GM12878 (cell line): ENCODE data around the gene DENND2C. TPM values are rescaled to one million over a fixed set of nuclear protein-coding genes. Genes with fewer than 3 reads are reported as not detected.

Experiments used
- ATAC-seq: fragments of 200-7000 bp; cut with Tn5 transposase; 3 replicates; pipeline ENCODE4 v1.9.1; 2020; ENCODE audit warnings: mild to moderate bottlenecking, moderate library complexity
- BruUV-seq: library from RNA; stranded (reverse); fragments of 400-500 nt; replicated peaks from 2 replicates; lab custom pipeline; 2021; lab: Mats Ljungman, UMichigan
- CTCF ChIA-PET: fragments of 300-600 bp; sonication (Branson Sonifier 250); formaldehyde crosslinking; extraction: SDS; loops from one replicate; lab custom pipeline; 2021; ENCODE audit warnings: inconsistent platforms; lab: Yijun Ruan, JAX
- POLR2A ChIA-PET: fragments of 350-600 bp; formaldehyde crosslinking; extraction: SDS; loops from one replicate; lab custom pipeline; 2021; ENCODE audit warnings: inconsistent platforms; lab: Charles Lee
- RAD21 ChIA-PET: fragments of 300-600 bp; sonication (Branson Sonifier 250); formaldehyde crosslinking; loops from one replicate; lab custom pipeline; 2023; ENCODE audit warnings: antibody characterized with exemption; ENCODE audit not compliant: unreplicated experiment; lab: Charles Lee
- SMC1A ChIA-PET: fragments of 300-600 bp; sonication (Branson Sonifier 250); formaldehyde crosslinking; loops from one replicate; lab custom pipeline; 2023; ENCODE audit not compliant: unreplicated experiment, uncharacterized antibody; lab: Charles Lee
- DNase-seq: peaks from one replicate; pipeline ENCODE4 v3.0.0-alpha.2; 2011; ENCODE audit warnings: low read depth, low spot score
- FAIRE-seq: peaks from 3 replicates; lab custom pipeline; 2011; peaks lifted over from hg19 to GRCh38; lab: Jason Lieb, UNC
- H2AFZ ChIP-seq: 2 replicates; pipeline ENCODE4 v1.6.0; 2011; ENCODE audit warnings: low read depth, low read length, control low read depth; ENCODE audit not compliant: control insufficient read depth
- H3K27ac ChIP-seq: 2 replicates; pipeline ENCODE4 v1.5.1; 2011; ENCODE audit warnings: control low read depth; ENCODE audit not compliant: control insufficient read depth, insufficient read depth
- H3K27me3 ChIP-seq, 2 experiments: replicated peaks in 1 of 2; 2 replicates each; pipeline versions ENCODE4 v1.6.0 to v1.6.1; 2011; ENCODE audit warnings: low read length in 1 of 2; ENCODE audit not compliant: control insufficient read depth in 2 of 2, insufficient read depth in 2 of 2
- H3K36me3 ChIP-seq, 2 experiments: 2 replicates each; pipeline ENCODE4 v1.5.1; 2011; ENCODE audit warnings: low read length in 1 of 2; ENCODE audit not compliant: control insufficient read depth in 2 of 2, insufficient read depth in 2 of 2
- H3K4me1 ChIP-seq: 2 replicates; pipeline ENCODE4 v1.6.1; 2011; ENCODE audit warnings: mild to moderate bottlenecking, low read length, moderate library complexity, mixed read lengths; ENCODE audit not compliant: control insufficient read depth, insufficient read depth
- H3K4me2 ChIP-seq: 2 replicates; pipeline ENCODE4 v1.6.0; 2011; ENCODE audit warnings: control low read depth; ENCODE audit not compliant: control insufficient read depth, insufficient read depth
- H3K4me3 ChIP-seq: fragments of 200-600 bp; sonication (generic); 2 replicates; pipeline ENCODE4 v1.5.1; 2016
- H3K79me2 ChIP-seq: 2 replicates; pipeline ENCODE4 v1.6.0; 2011; ENCODE audit warnings: low read length; ENCODE audit not compliant: control insufficient read depth, insufficient read depth
- H3K9ac ChIP-seq: 2 replicates; pipeline ENCODE4 v1.8.0; 2011; ENCODE audit warnings: low read length, control low read depth, mixed read lengths; ENCODE audit not compliant: control insufficient read depth, insufficient read depth
- H3K9me3 ChIP-seq: replicated peaks from 3 replicates; pipeline ENCODE4 v1.5.1; 2011; ENCODE audit warnings: mild to moderate bottlenecking, low read length; ENCODE audit not compliant: control insufficient read depth, insufficient read depth
- H4K20me1 ChIP-seq: 2 replicates; pipeline ENCODE4 v1.6.0; 2011; ENCODE audit not compliant: control insufficient read depth, insufficient read depth
- BHLHE40 ChIP-seq, 2 experiments: fragments of 450-650 bp in 1 of 2; IDR thresholded peaks; 2 replicates each; pipeline ENCODE4 v1.6.1; 2011 to 2017; ENCODE audit warnings: low read depth in 2 of 2, borderline replicate concordance in 1 of 2, improper control_type of control experiment in 1 of 2, low read length in 1 of 2, mild to moderate bottlenecking in 1 of 2
- CTCF ChIP-seq, 3 experiments: IDR thresholded peaks in 2 of 3; conservative IDR thresholded peaks in 1 of 3; 2 replicates each; pipeline ENCODE4 v1.5.1; 2011; ENCODE audit warnings: low read depth in 3 of 3, low read length in 3 of 3, mild to moderate bottlenecking in 3 of 3, control low read depth in 2 of 3, moderate library complexity in 2 of 3, inconsistent platforms in 1 of 3, mixed read lengths in 1 of 3; ENCODE audit not compliant: control insufficient read depth in 2 of 3, insufficient read depth in 1 of 3; ENCODE audit errors: extremely low read depth in 1 of 3
- EED ChIP-seq: sonication (generic); IDR thresholded peaks from 2 replicates; pipeline ENCODE4 v1.6.1; 2016; ENCODE audit warnings: antibody characterized with exemption, low read depth
- HDGF ChIP-seq: fragments of 450-650 bp; IDR thresholded peaks from 2 replicates; pipeline ENCODE4 v1.6.1; 2016; ENCODE audit warnings: antibody characterized with exemption
- KDM1A ChIP-seq: fragments of 200-600 bp; sonication (generic); IDR thresholded peaks from 2 replicates; pipeline ENCODE4 v1.6.1; 2016; ENCODE audit warnings: borderline replicate concordance
- NRF1 ChIP-seq: conservative IDR thresholded peaks from 2 replicates; pipeline ENCODE4 v1.6.1; 2011; ENCODE audit warnings: mild to moderate bottlenecking, low read depth, low read length, improper control_type of control experiment
- PML ChIP-seq: IDR thresholded peaks from 2 replicates; pipeline ENCODE4 v1.6.1; 2012; ENCODE audit warnings: low read length, inconsistent platforms
- POLR2AphosphoS2 ChIP-seq: IDR thresholded peaks from 2 replicates; pipeline ENCODE4 v1.6.1; 2011; ENCODE audit warnings: low read depth, mild to moderate bottlenecking, low read length, improper control_type of control experiment, moderate library complexity
- RBBP5 ChIP-seq: fragments of 200-600 bp; sonication (generic); conservative IDR thresholded peaks from 2 replicates; pipeline ENCODE4 v1.6.1; 2016
- RELA ChIP-seq: fragments of 450-650 bp; IDR thresholded peaks from 2 replicates; pipeline ENCODE4 v1.8.0; 2014; ENCODE audit warnings: borderline replicate concordance; ENCODE audit not compliant: partially characterized antibody
- SP1 ChIP-seq: IDR thresholded peaks from one replicate; pipeline ENCODE4 v1.6.1; 2011; ENCODE audit warnings: low read depth, low read length
- SPI1 ChIP-seq: IDR thresholded peaks from 2 replicates; pipeline ENCODE4 v1.6.1; 2011; ENCODE audit warnings: low read depth, mild to moderate bottlenecking, low read length, moderate library complexity, borderline replicate concordance; ENCODE audit not compliant: insufficient read depth
- SREBF1 ChIP-seq: IDR thresholded peaks from 2 replicates; pipeline ENCODE4 v1.6.1; 2012; ENCODE audit warnings: mild to moderate bottlenecking, low read length
- WGBS: methylation state at CpG from one replicate; pipeline ENCODE4 v1.1.6; 2016; ENCODE audit warnings: low lambda C conversion rate; ENCODE audit not compliant: insufficient replicate concordance, insufficient coverage; ENCODE audit errors: missing lambda C conversion rate; 5-methylcytosine and 5-hydroxymethylcytosine counted together
- in situ Hi-C: fragments of 300-500 bp; cut with MboI; formaldehyde crosslinking; loops from 9 replicates; pipeline ENCODE4 v1.14.3; 2018; ENCODE audit warnings: mixed read lengths
- intact Hi-C: fragments of 100-400 bp; cut with micrococcal nuclease; formaldehyde crosslinking; loops from one replicate; pipeline ENCODE4 v1.14.2; 2022; ENCODE audit not compliant: unreplicated experiment
- polyA plus RNA-seq, 11 experiments: library from polyadenylated mRNA; depleted of rRNA in 4 of 11; unstranded in 6 of 11; stranded (reverse) in 5 of 11; fragments of >200 nt; fragmentation: Nextera tagmentation in 4 of 11; fragmentation: Illumina TruSeq in 1 of 11; extraction: Ambion mirVana in 4 of 11; extraction: Trizol in 1 of 11; gene quantifications; 1 replicate in 1 of 11; 2 replicates in 10 of 11; pipeline versions ENCODE4 v1.2.1 to v1.2.3, GENCODE V29; 2011 to 2016; ENCODE audit warnings: inconsistent platforms in 2 of 11, missing spikeins in 2 of 11, low read depth in 1 of 11
- total RNA-seq, 4 experiments: library from RNA; depleted of rRNA in 3 of 4; stranded (reverse); fragments of >200 nt in 3 of 4; fragmentation: Illumina TruSeq in 1 of 4; extraction: Trizol in 1 of 4; gene quantifications; 2 replicates each; pipeline versions ENCODE4 v1.2.1 to v1.2.3, GENCODE V29; 2013 to 2021
- TF ChIP-seq, protein P1 (sequence below): fragments of 450-650 bp; IDR thresholded peaks from 2 replicates; pipeline ENCODE4 v1.6.1; 2017; ENCODE audit warnings: antibody characterized with exemption, mild to moderate bottlenecking, moderate library complexity

Gene DENND2C
- total and polyA plus RNA-seq, 10 of the 15 experiments (the other 5 are each of a cell fraction or from before 2014, with no cell fraction given), result 0.01 to 0.10 (median 0.06) TPM; not detected in 3

GRCh38 chr1:114609026-114609425, 60.8 kb downstream of the DENND2C start:
- no peaks in the 10 kb centered on the region for H3K27me3 ChIP-seq
- H3K79me2 ChIP-seq, result no peaks in the 10 kb centered on the region
- intact Hi-C loops (no loop called here), in situ Hi-C loops (no loop called here)
- ChIA-PET POLR2A (no interaction called here), SMC1A (interaction anchor here (0.6 kb wide), 1 partner anchor 229 kb away, joined by 4 read pairs; no protein-coding TSS in a partner anchor), CTCF (no interaction called here), RAD21 (no interaction called here)
- ATAC-seq (no peak), FAIRE-seq (no peak), DNase-seq (no peak)
- 42% methylated on average over 3 of the region's 3 CpGs for WGBS
- no peaks in the 10 kb centered on the region for H3K9me3 ChIP-seq
- H3K4me2 ChIP-seq, result no peak overlapping the region
- H4K20me1 ChIP-seq, result no peaks in the 10 kb centered on the region
- H2AFZ ChIP-seq, result no peak overlapping the region
- no peak overlapping the region for H3K27ac ChIP-seq
- H3K4me3 ChIP-seq, result no peak overlapping the region
- BruUV-seq, result no TSS peak
- H3K4me1 ChIP-seq, result no peaks in the 10 kb centered on the region
- no peaks in the 10 kb centered on the region for H3K36me3 ChIP-seq
- H3K9ac ChIP-seq, result no peak overlapping the region
- TF ChIP-seq KDM1A, result no peak
- TF ChIP-seq SP1, result no peak
- TF ChIP-seq BHLHE40 (IDR thresholded peaks at IDR 0.05; ENCODE audit: borderline replicate concordance in 1 of 2, low read depth in 2 of 2, low read length in 1 of 2), result no peak
- no peak for TF ChIP-seq PML
- no peak for TF ChIP-seq HDGF
- no peak for TF ChIP-seq RBBP5
- TF ChIP-seq RELA, result no peak
- no peak for TF ChIP-seq POLR2AphosphoS2
- no peak for TF ChIP-seq NRF1
- no peak for TF ChIP-seq SREBF1
- TF ChIP-seq EED, result no peak
- TF ChIP-seq, protein P1, sequence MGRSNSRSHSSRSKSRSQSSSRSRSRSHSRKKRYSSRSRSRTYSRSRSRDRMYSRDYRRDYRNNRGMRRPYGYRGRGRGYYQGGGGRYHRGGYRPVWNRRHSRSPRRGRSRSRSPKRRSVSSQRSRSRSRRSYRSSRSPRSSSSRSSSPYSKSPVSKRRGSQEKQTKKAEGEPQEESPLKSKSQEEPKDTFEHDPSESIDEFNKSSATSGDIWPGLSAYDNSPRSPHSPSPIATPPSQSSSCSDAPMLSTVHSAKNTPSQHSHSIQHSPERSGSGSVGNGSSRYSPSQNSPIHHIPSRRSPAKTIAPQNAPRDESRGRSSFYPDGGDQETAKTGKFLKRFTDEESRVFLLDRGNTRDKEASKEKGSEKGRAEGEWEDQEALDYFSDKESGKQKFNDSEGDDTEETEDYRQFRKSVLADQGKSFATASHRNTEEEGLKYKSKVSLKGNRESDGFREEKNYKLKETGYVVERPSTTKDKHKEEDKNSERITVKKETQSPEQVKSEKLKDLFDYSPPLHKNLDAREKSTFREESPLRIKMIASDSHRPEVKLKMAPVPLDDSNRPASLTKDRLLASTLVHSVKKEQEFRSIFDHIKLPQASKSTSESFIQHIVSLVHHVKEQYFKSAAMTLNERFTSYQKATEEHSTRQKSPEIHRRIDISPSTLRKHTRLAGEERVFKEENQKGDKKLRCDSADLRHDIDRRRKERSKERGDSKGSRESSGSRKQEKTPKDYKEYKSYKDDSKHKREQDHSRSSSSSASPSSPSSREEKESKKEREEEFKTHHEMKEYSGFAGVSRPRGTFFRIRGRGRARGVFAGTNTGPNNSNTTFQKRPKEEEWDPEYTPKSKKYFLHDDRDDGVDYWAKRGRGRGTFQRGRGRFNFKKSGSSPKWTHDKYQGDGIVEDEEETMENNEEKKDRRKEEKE, result no peak
- TF ChIP-seq SPI1, result no peak
- TF ChIP-seq CTCF (IDR thresholded peaks at IDR 0.05 in 2 of 3, conservative IDR thresholded peaks at IDR 0.05 in 1 of 3; ENCODE audit: control insufficient read depth in 2 of 3, extremely low read depth in 1 of 3, insufficient read depth in 1 of 3, low read depth in 3 of 3, low read length in 3 of 3), result no peak
- TF ChIP-seq, all 136 proteins: peak for 0
